Muscle layer of colon (tissue), 2 donors: ENCODE data around the gene AMOTL2.

Source experiments
- H3K27ac ChIP-seq: one replicate; pipeline ENCODE4 v1.7.0; 2013; ENCODE audit warnings: low read depth, mild to moderate bottlenecking, low read length, moderate library complexity
- H3K27me3 ChIP-seq, 2 donors: one replicate each; pipeline ENCODE4 v1.7.0; 2013; ENCODE audit warnings: low read length in 2 of 2, mild to moderate bottlenecking in 2 of 2; ENCODE audit not compliant: insufficient read depth in 2 of 2, control insufficient read depth in 1 of 2
- H3K36me3 ChIP-seq: one replicate; pipeline ENCODE4 v1.7.0; 2013; ENCODE audit warnings: mild to moderate bottlenecking, low read length; ENCODE audit not compliant: insufficient read depth
- H3K4me1 ChIP-seq: one replicate; pipeline ENCODE4 v1.7.0; 2013; ENCODE audit warnings: mild to moderate bottlenecking, low read length; ENCODE audit not compliant: insufficient read depth
- H3K4me3 ChIP-seq, 2 donors: one replicate each; pipeline ENCODE4 v1.7.0; 2013; ENCODE audit warnings: low read length in 2 of 2, low read depth in 1 of 2, mild to moderate bottlenecking in 1 of 2, moderate library complexity in 1 of 2
- H3K9ac ChIP-seq: one replicate; pipeline ENCODE4 v1.7.0; 2013; ENCODE audit warnings: low read length
- H3K9me3 ChIP-seq: one replicate; pipeline ENCODE4 v1.7.0; 2013; ENCODE audit warnings: mild to moderate bottlenecking, low read length
- donor health status: abdominal sarcoma.
- donor health status: Adenocarcinoma of cecum.

The AMOTL2 gene

GRCh38 chr3:134307425-134307824, 66.8 kb downstream of the AMOTL2 start:
- Histone ChIP-seq H3K27ac (no peak overlapping the region), H3K4me3 (no peak overlapping the region), H3K36me3 (no peaks in the 10 kb centered on the region), H3K4me1 (peaks cover 27% of the 10 kb centered on the region), H3K9me3 (no peaks in the 10 kb centered on the region), H3K9ac (no peak overlapping the region), H3K27me3 (no peaks in the 10 kb centered on the region)

DNA sequence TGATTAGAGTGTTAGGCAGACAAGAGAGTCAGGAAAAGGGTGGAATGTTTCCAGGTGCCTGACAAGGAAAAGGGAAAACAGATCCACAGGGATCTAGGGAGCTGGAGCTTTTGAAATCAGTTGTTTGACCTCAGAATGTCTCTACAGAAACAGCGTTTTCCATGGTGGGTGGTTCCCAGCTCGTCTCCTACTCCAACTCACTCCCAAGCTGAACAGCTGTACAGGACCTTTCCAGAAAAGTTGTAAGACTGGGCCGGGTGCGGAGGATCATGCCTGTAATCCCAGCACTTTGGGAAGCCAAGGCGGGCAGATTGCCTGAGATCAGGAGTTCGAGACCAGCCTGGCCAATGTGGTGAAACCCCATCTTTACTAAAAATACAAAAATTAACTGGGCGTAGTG, 67.9 kb downstream of the AMOTL2 start:
- no peak overlapping the region for H3K4me3 ChIP-seq
- no peak overlapping the region for H3K9ac ChIP-seq
- no peaks in the 10 kb centered on the region for H3K36me3 ChIP-seq
- H3K27me3 ChIP-seq, result no peaks in the 10 kb centered on the region
- no peak overlapping the region for H3K27ac ChIP-seq
- no peaks in the 10 kb centered on the region for H3K9me3 ChIP-seq
- H3K4me1 ChIP-seq, result peaks cover 16% of the 10 kb centered on the region
